ENCODE measurements around the gene NELL2. TPM values are rescaled to one million over a fixed set of nuclear protein-coding genes. Genes with fewer than 3 reads are reported as not detected.

NELL2 gene
- total and polyA plus RNA-seq, 2 donors from 2014 or later = 0.30 to 3.3 TPM

DNA sequence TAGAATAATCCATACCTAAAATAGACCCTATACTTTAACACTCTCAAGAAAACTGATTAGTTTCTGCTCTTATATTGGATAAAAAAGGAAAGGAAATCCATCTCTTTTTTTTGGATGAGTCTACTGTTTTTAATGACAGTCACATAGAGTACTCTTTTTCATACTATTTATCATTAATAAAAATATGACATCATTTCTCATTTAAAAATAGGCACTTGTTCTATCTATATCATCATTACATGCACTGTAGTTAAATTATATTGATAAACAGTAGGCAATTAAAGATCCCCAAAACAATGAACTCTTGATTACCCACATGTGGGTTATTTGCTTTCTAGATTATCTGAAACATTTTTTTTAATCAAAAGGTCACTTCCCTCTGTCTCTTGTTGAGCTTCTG lies 338.8 kb downstream of the NELL2 start:
- Histone ChIP-seq H3K4me1 (ENCODE audit: control insufficient read depth in 2 of 3, insufficient read depth in 2 of 3, low read depth in 1 of 3, low read length in 3 of 3) (no peaks in the 10 kb centered on the region), H3K9ac (ENCODE audit: low read length in 3 of 3) (no peak overlapping the region), H3K27me3 (ENCODE audit: control insufficient read depth, insufficient read depth, low read length) (no peaks in the 10 kb centered on the region), H3K36me3 (ENCODE audit: control insufficient read depth in 2 of 3, insufficient read depth in 3 of 3, low read length in 3 of 3) (no peaks in the 10 kb centered on the region), H3K27ac (ENCODE audit: low read depth in 2 of 2, low read length in 2 of 2) (no peak overlapping the region), H3K9me3 (ENCODE audit: control insufficient read depth in 2 of 3, insufficient read depth in 1 of 3, low read length in 3 of 3) (no peaks in the 10 kb centered on the region), H3K4me3 (ENCODE audit: low read length in 3 of 3) (no peak overlapping the region)
- FAIRE-seq (no peak), DNase-seq (no peak)
- intact Hi-C loops (cut with DNase I) = no loop called here
- TF ChIP-seq CTCF (IDR thresholded peaks at IDR 0.05; ENCODE audit: borderline replicate concordance, extremely low read depth, insufficient read depth) = no peak

- no peaks in the 10 kb centered on the region for H3K36me3 ChIP-seq (ENCODE audit: control insufficient read depth in 2 of 3, insufficient read depth in 3 of 3, low read length in 3 of 3)
- TF ChIP-seq CTCF (IDR thresholded peaks at IDR 0.05; ENCODE audit: borderline replicate concordance, extremely low read depth, insufficient read depth) = no peak
- H3K27me3 ChIP-seq (ENCODE audit: control insufficient read depth, insufficient read depth, low read length) = no peaks in the 10 kb centered on the region
- intact Hi-C loops (cut with DNase I) = no loop called here
- H3K4me1 ChIP-seq (ENCODE audit: control insufficient read depth in 2 of 3, insufficient read depth in 2 of 3, low read depth in 1 of 3, low read length in 3 of 3) = no peaks in the 10 kb centered on the region
- DNase-seq (no peak), FAIRE-seq (no peak)
- no peak overlapping the region for H3K9ac ChIP-seq (ENCODE audit: low read length in 3 of 3)
- no peak overlapping the region for H3K27ac ChIP-seq (ENCODE audit: low read depth in 2 of 2, low read length in 2 of 2)
- no peaks in the 10 kb centered on the region for H3K9me3 ChIP-seq (ENCODE audit: control insufficient read depth in 2 of 3, insufficient read depth in 1 of 3, low read length in 3 of 3)
- H3K4me3 ChIP-seq (ENCODE audit: low read length in 3 of 3) = no peak overlapping the region
These were observed 343.2 kb downstream of the NELL2 start for GRCh38 chr12:44532940-44533339.

GRCh38 chr12:44531320-44531971 lies 344.7 kb downstream of the NELL2 start:
- H3K9me3 ChIP-seq (ENCODE audit: control insufficient read depth in 2 of 3, insufficient read depth in 1 of 3, low read length in 3 of 3) = no peaks in the 10 kb centered on the region
- no peak for TF ChIP-seq CTCF (IDR thresholded peaks at IDR 0.05; ENCODE audit: borderline replicate concordance, extremely low read depth, insufficient read depth)
- no peak for DNase-seq
- H3K36me3 ChIP-seq (ENCODE audit: control insufficient read depth in 2 of 3, insufficient read depth in 3 of 3, low read length in 3 of 3) = no peaks in the 10 kb centered on the region
- no peak overlapping the region for H3K4me3 ChIP-seq (ENCODE audit: low read length in 3 of 3)
- FAIRE-seq = no peak
- no peak overlapping the region for H3K27ac ChIP-seq (ENCODE audit: low read depth in 2 of 2, low read length in 2 of 2)
- H3K4me1 ChIP-seq (ENCODE audit: control insufficient read depth in 2 of 3, insufficient read depth in 2 of 3, low read depth in 1 of 3, low read length in 3 of 3) = no peaks in the 10 kb centered on the region
- no peak overlapping the region for H3K9ac ChIP-seq (ENCODE audit: low read length in 3 of 3)
- no peaks in the 10 kb centered on the region for H3K27me3 ChIP-seq (ENCODE audit: control insufficient read depth, insufficient read depth, low read length)
- intact Hi-C loops (cut with DNase I) = no loop called here
